ENCODE data around the gene NFASC. TPM values are rescaled to one million over a fixed set of nuclear protein-coding genes. Genes with fewer than 3 reads are reported as not detected.

The NFASC gene
- total and polyA plus RNA-seq, 2 experiments from 2014 or later, result 46.3 to 54.7 TPM

DNA sequence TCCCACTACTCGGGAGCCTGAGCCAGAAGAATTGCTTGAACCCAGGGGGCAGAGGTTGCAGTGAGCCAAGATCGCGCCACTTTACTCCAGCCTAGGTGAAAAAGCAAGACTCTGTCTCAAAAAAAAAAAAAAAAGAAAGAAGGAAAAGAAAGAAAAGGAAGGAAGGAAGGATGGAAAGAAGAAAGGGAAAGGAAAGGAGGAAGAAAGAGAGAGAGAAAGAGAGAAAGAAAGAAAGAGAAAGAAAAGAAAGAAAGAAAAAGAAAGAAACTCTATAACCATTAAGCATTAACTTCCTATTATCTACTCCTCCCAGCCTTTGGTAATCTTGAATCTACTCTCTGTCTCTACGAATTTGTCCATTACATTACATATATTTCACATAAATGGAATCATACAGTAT lies 6.9 kb upstream of the NFASC start:
- no peaks in the 10 kb centered on the region for H3K4me1 ChIP-seq (ENCODE audit: insufficient read depth)
- 80 to 85% methylated on average over 4 of the region's 4 CpGs for WGBS, 2 experiments (ENCODE audit: low coverage in 1 of 2, low lambda C conversion rate in 2 of 2, missing lambda C conversion rate in 2 of 2)
- no peak overlapping the region for H3K4me2 ChIP-seq (ENCODE audit: unreplicated experiment)
- TF ChIP-seq EZH2 (IDR thresholded peaks at IDR 0.05; ENCODE audit: insufficient read depth, poor library complexity, severe bottlenecking) (no peak), EZH2phosphoT487 (IDR thresholded peaks at IDR 0.05; ENCODE audit: insufficient read depth, low read depth) (no peak)
- no peak overlapping the region for H3K27ac ChIP-seq
- H3K36me3 ChIP-seq (ENCODE audit: low read depth), result no peaks in the 10 kb centered on the region
- peaks cover 17% of the 10 kb centered on the region; the same call in 1 of the 2 replicates for H4K20me1 ChIP-seq (ENCODE audit: insufficient read depth)
- no peak overlapping the region for H3K9ac ChIP-seq
- 0 out of 2 replicates have a peak, but pooled peaks cover 4% of the 10 kb centered on the region for H3F3A ChIP-seq (ENCODE audit: insufficient read depth)
- no peak overlapping the region for H3K4me3 ChIP-seq
- H3K9me3 ChIP-seq (ENCODE audit: low read depth), result no peaks in the 10 kb centered on the region
- no peak overlapping the region for H2AFZ ChIP-seq
- peaks cover 97% of the 10 kb centered on the region for H3K79me2 ChIP-seq (ENCODE audit: insufficient read depth)
- H3K27me3 ChIP-seq (replicated peaks; ENCODE audit: insufficient read depth), result no peaks in the 10 kb centered on the region
- in situ Hi-C loops (cut with MboI), result no loop called here
- DNase-seq, result no peak
- no peaks in the 10 kb centered on the region for H3K9me2 ChIP-seq (ENCODE audit: insufficient read depth)

DNA sequence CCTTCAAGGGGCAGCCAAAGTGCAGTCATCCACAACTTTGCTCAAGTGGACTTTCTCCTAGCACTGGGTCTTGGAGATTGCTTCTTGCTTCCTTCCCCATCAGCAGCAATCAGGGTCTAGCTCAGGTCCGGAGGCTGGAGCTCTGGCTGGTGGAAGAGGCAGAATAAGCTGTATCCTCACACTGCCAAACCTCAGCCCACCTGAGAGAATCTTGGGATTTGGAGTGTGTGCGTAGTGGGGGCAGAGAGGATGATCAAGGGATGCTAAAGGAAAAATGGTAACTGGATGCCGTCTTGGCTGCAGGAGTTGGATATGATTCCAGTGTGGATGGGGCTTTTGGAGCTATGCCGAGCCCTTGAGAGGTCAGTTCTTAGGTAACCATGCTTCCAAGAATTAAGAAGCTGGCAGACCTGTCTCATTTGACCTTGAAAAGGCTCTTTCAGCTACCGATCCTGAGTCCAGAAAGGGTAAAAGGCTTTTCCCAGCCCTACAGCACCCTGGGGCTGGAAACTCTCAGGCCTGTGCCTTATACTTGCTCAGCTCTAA lies 4.5 kb upstream of the NFASC start:
- WGBS, 2 experiments (ENCODE audit: low coverage in 1 of 2, low lambda C conversion rate in 2 of 2, missing lambda C conversion rate in 2 of 2), result 59 to 66% methylated on average over 5 of the region's 5 CpGs
- no peaks in the 10 kb centered on the region for H3K9me3 ChIP-seq (ENCODE audit: low read depth)
- in situ Hi-C loops (cut with MboI), result no loop called here
- no peak for DNase-seq
- no peaks in the 10 kb centered on the region for H3K9me2 ChIP-seq (ENCODE audit: insufficient read depth)
- H3K4me2 ChIP-seq (ENCODE audit: unreplicated experiment), result no peak overlapping the region
- peaks cover 100% of the 10 kb centered on the region for H3K79me2 ChIP-seq (ENCODE audit: insufficient read depth)
- no peaks in the 10 kb centered on the region for H3K27me3 ChIP-seq (replicated peaks; ENCODE audit: insufficient read depth)
- 0 out of 2 replicates have a peak, but pooled peaks cover 2% of the 10 kb centered on the region for H3F3A ChIP-seq (ENCODE audit: insufficient read depth)
- H3K36me3 ChIP-seq (ENCODE audit: low read depth), result no peaks in the 10 kb centered on the region
- H3K4me3 ChIP-seq, result no peak overlapping the region
- peaks cover 4% of the 10 kb centered on the region; the same call in 1 of the 2 replicates for H3K4me1 ChIP-seq (ENCODE audit: insufficient read depth)
- peaks cover 21% of the 10 kb centered on the region; the same call in 1 of the 2 replicates for H4K20me1 ChIP-seq (ENCODE audit: insufficient read depth)
- no peak for TF ChIP-seq EZH2phosphoT487 (IDR thresholded peaks at IDR 0.05; ENCODE audit: insufficient read depth, low read depth)
- TF ChIP-seq EZH2 (IDR thresholded peaks at IDR 0.05; ENCODE audit: insufficient read depth, poor library complexity, severe bottlenecking), result no peak
- H3K9ac ChIP-seq, result no peak overlapping the region
- no peak overlapping the region for H2AFZ ChIP-seq
- H3K27ac ChIP-seq, result no peak overlapping the region

DNA sequence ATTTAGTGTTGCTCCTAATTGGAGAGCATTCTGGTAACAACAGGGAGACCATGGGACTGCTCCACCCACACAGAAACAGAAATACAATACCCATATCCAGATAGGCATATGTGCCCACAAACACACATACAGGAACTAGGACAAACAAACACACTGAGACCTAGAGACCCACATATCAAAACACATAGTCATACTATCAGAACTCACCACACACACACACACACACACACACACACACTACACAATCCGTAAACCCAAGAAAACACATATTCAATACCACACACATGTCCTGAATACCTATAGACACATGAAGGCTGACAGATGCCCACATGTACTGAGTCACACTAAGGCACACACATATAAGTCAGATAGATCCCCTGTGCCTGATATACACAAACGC lies 3.5 kb upstream of the NFASC start:
- no peaks in the 10 kb centered on the region for H3K36me3 ChIP-seq (ENCODE audit: low read depth)
- H3K4me2 ChIP-seq (ENCODE audit: unreplicated experiment), result no peak overlapping the region
- TF ChIP-seq EZH2 (IDR thresholded peaks at IDR 0.05; ENCODE audit: insufficient read depth, poor library complexity, severe bottlenecking) (no peak), EZH2phosphoT487 (IDR thresholded peaks at IDR 0.05; ENCODE audit: insufficient read depth, low read depth) (no peak)
- WGBS, 2 experiments (ENCODE audit: low coverage in 1 of 2, low lambda C conversion rate in 2 of 2, missing lambda C conversion rate in 2 of 2), result 91 to 92% methylated on average over 2 of the region's 2 CpGs
- in situ Hi-C loops (cut with MboI), result no loop called here
- no peaks in the 10 kb centered on the region for H3K9me2 ChIP-seq (ENCODE audit: insufficient read depth)
- no peak overlapping the region for H3K4me3 ChIP-seq
- H4K20me1 ChIP-seq (ENCODE audit: insufficient read depth), result peaks cover 28% of the 10 kb centered on the region; the same call in 1 of the 2 replicates
- H3K9ac ChIP-seq, result no peak overlapping the region
- H3F3A ChIP-seq (ENCODE audit: insufficient read depth), result peaks cover 13% of the 10 kb centered on the region; the same call in 1 of the 2 replicates
- no peak overlapping the region for H3K27ac ChIP-seq
- no peak for DNase-seq
- H3K79me2 ChIP-seq (ENCODE audit: insufficient read depth), result peaks cover 99% of the 10 kb centered on the region
- H3K4me1 ChIP-seq (ENCODE audit: insufficient read depth), result peaks cover 14% of the 10 kb centered on the region
- no peaks in the 10 kb centered on the region for H3K27me3 ChIP-seq (replicated peaks; ENCODE audit: insufficient read depth)
- no peaks in the 10 kb centered on the region for H3K9me3 ChIP-seq (ENCODE audit: low read depth)
- no peak overlapping the region for H2AFZ ChIP-seq

DNA sequence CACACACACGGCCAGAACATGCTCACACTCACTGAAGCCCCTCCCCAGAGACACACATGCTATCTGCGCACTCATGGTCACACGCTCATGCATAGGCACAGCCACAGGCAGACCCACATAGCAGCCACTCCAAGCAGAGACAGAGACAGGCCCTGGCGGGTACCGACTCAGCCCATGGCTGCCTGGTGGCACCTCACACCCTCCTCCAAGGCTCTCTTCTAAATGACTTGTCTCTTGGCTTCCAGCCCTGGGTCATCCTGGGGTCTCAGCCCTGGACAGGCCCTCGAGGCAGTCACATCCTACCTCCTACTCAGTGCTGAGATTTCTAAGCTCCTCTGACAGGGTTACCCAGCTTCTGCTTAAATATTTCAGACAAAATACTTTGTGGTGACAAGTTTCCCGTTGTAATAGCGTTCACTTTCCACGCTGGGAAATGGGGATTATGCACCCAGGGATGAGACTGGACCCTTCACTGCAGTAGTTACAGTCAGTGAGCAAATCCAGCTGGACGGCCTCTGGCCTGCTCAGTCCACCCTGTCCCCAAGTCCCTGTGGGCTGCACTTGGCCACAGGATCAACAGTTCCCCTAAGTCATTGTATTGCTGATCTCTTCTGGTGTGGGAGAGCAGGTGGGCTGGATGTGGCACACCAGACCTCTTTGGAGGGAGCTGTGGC lies 2.9 kb upstream of the NFASC start:
- Histone ChIP-seq H4K20me1 (ENCODE audit: insufficient read depth) (peaks cover 28% of the 10 kb centered on the region; the same call in 1 of the 2 replicates), H3K9ac (no peak overlapping the region), H3K4me2 (ENCODE audit: unreplicated experiment) (no peak overlapping the region), H3K4me1 (ENCODE audit: insufficient read depth) (peaks cover 20% of the 10 kb centered on the region), H3K4me3 (no peak overlapping the region), H3K27ac (no peak overlapping the region), H3K36me3 (ENCODE audit: low read depth) (no peaks in the 10 kb centered on the region), H2AFZ (no peak overlapping the region), H3K9me2 (ENCODE audit: insufficient read depth) (no peaks in the 10 kb centered on the region), H3K9me3 (ENCODE audit: low read depth) (no peaks in the 10 kb centered on the region), H3K79me2 (ENCODE audit: insufficient read depth) (peaks cover 97% of the 10 kb centered on the region), H3K27me3 (replicated peaks; ENCODE audit: insufficient read depth) (no peaks in the 10 kb centered on the region), H3F3A (ENCODE audit: insufficient read depth) (peaks cover 18% of the 10 kb centered on the region)
- in situ Hi-C loops (cut with MboI), result no loop called here
- TF ChIP-seq EZH2phosphoT487 (IDR thresholded peaks at IDR 0.05; ENCODE audit: insufficient read depth, low read depth), result no peak
- TF ChIP-seq EZH2 (IDR thresholded peaks at IDR 0.05; ENCODE audit: insufficient read depth, poor library complexity, severe bottlenecking), result no peak
- DNase-seq, result no peak
- 72 to 79% methylated on average over 10 of the region's 10 CpGs for WGBS, 2 experiments (ENCODE audit: low coverage in 1 of 2, low lambda C conversion rate in 2 of 2, missing lambda C conversion rate in 2 of 2)

All from GM23248 (cell line).